SHP77 (cell line): ENCODE results near the gene TCP11.

Experiments used
- DNase-seq, 2 experiments: peaks; one replicate each; lab custom pipeline; 2025; lab: John Stamatoyannopoulos, UW

TCP11 gene

GRCh38 chr6:35092362-35093117, 48.6 kb downstream of the TCP11 start:
- DNase-seq, result no peak

DNA sequence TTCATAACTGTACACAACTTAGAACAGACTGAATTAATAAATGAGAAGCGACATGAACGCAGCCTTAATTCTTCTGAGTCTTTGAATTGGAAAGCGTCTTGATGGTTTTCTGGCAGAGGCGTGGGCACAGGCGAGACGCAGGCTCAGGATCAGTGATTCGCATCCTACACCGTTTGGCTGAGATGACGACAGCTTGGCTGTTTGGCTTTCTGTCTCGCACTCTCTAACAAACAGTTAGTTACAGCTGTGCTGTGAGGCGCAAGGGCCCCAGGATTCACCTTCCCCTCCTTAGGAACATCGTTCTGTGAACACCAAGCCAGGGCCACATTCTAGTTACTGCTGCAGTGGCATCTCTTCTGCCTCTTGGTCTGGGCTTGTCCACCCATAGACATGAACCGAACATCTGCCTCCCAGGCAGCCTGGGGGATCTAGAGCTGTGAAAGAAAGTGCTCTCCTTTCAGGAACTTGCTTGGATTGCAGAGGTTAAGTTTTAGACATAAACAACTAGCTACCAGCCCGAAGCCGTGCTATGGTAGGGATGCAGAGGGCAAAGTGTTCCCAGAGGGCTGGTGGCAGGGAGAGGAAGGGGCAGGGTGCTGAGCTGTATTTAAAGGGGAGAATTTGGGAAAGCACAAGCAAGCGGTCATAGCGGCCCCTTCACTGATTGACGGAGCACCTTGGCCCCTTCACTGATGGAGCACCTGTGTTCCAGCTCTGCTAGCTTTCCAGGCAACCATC, 49.6 kb downstream of the TCP11 start:
- no peak for DNase-seq

- no peak for DNase-seq
Observed at GRCh38 chr6:35090734-35091133, 50.4 kb downstream of the TCP11 start.

DNA sequence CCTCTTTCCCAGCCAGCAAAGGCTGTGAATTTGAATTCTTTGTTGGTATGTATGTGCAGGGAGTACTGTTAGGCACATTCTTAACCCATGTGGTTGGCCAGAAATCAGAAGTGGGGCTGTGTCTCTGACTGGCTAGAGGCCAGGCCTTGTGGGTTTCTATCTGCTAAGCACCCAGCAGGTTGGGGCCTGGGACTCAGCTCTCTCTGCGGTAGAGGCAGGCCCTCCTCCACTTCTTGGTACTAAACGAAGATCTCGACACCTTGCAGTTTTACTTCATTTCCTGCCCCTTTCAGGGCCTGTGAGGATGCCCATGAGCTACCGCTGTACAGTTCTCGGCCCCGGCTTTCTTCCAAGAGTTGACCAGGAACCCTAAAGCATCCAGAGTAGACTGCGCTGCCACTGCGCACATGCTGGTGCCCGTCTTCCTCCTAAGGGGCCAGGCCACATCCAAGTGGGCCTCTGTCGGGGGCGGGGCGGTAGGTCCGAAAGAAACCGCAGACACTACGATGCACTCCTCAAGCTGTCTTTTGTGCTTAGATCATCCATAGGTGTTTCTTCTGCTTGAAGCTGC, 51.1 kb downstream of the TCP11 start:
- DNase-seq, result no peak

GRCh38 chr6:35089216-35089934, 51.8 kb downstream of the TCP11 start:
- no peak for DNase-seq

GRCh38 chr6:35088281-35089215, 52.6 kb downstream of the TCP11 start:
- DNase-seq, result no peak

DNA sequence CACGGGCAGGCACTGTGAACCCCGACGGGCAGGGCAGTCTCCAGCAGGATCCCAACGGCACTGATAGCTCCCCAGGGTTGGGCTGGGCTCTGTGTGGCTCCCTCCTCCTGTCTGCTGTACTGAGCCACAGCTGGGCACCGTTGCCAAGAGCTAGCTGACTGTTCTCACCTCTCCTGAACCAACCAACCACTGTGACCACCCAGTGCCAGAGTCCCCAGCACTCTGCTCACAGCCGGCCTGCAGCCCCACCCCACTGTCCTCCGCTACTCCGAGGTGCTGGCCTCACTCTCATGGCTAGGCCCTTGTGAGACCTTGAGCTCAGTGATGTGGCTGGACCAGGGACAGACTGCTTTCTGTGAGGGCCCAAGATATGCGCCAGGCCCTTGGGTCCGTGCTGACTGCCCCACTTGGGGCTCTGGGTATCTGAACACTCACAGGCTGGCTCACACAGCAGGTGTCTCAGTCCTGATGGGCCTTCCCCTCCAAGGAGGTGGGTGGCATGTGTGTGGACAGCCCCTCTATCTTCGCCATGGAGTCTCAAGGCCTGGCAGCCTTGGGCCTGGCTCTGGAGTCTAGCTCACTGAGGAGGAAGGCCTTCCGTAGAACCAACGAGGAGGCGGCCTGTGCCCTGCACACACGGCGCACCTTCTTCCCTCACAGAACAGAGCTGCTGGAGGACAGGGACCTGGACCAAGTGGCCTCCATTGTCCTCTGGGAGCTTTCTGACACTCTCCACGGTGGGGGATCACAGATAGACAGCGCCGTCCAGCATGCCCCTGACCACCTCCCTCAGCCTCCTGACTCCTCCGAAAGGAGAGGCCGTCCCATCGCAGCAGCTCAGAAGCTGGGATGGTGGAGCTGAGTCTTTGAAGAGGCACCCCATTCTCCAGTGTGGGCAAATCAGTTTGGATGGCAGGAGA, 53.5 kb downstream of the TCP11 start:
- DNase-seq, result no peak

- no peak for DNase-seq
Observed at GRCh38 chr6:35086636-35087360, 54.3 kb downstream of the TCP11 start.

GRCh38 chr6:35086282-35086632, 54.9 kb downstream of the TCP11 start:
- DNase-seq, result no peak

DNA sequence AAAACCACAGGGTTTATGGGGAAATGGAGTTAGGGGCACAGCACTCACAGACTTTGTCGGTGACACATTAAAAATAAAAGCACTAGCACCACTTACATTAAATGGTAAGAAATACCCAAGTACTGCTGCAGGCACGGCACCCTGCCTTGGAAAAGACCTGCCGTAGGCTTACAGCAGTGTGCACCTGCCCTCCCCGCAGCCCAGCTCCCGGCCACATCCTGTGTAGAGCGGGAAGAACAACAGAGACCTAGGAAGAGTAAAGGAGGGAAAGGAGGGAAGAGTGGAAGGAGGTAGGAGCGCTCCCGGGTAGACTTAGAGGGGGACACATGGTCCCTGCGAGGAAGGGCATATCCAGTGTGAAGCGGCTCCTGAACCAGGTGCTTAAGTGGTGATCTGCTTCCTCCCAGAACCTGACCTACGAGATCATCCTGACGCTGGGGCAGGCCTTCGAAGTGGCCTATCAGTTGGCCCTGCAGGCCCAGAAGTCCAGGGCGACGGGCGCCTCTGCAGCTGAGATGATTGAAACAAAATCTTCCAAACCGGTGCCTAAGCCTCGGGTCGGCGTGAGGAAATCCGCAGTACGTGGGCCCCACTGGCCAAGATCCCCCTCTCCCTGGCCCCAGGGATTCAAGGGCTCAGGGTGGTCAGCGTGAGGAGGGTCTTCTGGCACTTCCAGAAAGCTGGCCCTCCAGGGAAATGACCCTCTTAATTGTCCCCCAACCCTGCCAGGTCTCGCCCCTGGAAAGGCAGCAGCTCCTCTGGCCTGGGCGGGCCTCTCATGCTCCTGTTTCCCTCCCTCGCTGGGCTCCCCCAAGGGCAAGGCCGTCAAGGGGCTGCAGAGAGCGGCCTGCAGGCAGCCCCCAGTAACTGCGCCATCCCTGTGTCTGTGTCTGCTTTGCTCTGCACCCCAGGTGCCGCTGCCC, 55.5 kb downstream of the TCP11 start:
- no peak for DNase-seq

- DNase-seq, result no peak
Observed at GRCh38 chr6:35084511-35085203, 56.5 kb downstream of the TCP11 start.

GRCh38 chr6:35084041-35084491, 57.1 kb downstream of the TCP11 start:
- DNase-seq, result no peak

DNA sequence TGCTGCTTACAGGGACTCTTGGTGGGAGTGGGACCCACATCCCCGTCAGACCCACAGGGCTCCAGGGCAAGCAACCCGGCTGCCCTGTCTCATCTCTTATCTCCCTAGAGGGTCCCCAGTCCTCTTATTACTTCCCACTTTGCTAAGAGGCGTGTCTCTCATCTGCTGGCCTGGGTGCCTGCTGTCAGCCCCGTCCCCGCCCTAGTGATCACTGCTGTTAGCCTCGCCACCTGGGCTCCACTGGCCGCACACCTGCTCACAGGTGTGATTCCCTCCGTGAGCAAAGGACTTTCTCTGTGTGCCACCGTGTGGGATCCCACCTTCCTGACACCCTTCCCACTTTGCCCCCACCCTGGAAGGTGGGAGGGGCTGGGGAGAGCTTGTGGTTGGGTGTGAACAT, 57.6 kb downstream of the TCP11 start:
- DNase-seq, result no peak

DNA sequence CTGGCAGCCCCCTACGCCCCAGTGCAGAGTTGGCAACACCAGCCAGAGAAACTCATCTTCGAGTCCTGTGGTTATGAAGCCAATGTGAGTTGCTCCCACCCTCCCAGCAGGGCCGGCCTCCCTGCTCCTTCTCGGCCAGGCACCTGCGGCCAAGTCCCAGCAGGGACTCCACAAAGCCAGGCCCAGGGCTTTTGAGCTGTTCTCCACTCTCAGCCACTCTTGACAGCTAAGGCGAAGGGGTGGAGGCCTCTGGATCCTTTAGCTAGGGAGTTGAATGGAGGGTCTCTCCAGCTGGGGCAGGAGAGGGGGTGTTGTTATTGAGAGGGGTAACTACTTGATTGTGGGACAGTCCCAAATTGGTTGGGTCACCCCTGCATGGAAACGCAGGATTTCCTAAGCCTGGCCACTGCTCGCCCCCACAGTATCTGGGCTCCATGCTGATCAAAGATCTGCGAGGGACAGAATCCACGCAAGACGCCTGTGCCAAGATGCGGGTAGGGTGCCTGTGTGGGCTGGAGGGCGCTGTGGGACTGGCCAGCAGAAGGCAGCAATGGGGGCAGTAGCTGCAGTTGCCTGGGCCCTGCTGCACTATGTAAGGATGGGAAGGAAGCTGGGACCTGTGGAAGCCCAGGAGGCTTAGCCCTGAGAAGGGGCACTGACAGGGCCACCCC, 58.3 kb downstream of the TCP11 start:
- no peak for DNase-seq

DNA sequence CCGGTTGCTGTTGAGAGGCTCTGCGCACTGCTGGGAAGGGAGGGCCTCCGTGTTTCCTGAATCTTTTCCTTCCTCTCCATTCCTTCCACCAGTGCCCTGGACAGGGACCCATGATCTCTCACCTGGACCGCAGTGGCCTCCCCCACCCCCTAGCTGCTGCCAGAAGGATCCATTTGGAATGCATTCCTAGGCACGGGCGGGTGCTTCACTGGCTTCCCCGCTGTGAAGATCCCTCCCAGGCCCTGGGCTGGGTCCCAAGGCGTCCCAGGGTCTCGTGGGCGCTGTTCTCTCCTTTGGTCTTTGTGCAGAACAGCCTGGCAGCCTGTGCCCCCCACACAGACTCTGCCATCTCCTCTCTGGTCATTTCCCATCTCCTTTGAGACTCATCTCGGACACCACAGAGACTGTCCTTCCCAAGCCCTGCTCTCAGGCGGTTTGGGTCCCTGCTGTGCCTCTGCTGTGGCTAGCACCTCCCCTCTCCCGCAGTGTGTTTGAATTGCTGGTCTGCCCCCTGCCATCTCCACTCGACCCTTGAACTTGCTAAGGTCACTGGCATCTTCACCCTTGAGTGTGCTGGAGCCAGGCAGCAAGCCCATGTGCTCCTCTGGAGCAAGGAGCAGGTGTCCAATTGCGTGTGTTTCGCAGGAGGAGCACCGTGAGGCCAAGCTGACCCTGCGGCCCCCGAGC, 59.0 kb downstream of the TCP11 start:
- DNase-seq, result no peak

GRCh38 chr6:35081426-35081851, 59.7 kb downstream of the TCP11 start:
- DNase-seq, result no peak
